GM21717 (cell line): ENCODE data around the gene ATXN1.
"Not testable (repeated sequence)": the region's sequence is repeated elsewhere in the genome, so short reads cannot be mapped to it uniquely, and the experiment has no call there.

Experiments
- ATAC-seq: cut with Tn5 transposase; IDR thresholded peaks from one replicate; pipeline ENCODE4 v1.9.1; 2021; ENCODE audit warnings: mild to moderate bottlenecking, moderate library complexity; ENCODE audit not compliant: unreplicated experiment

The ATXN1 gene

DNA sequence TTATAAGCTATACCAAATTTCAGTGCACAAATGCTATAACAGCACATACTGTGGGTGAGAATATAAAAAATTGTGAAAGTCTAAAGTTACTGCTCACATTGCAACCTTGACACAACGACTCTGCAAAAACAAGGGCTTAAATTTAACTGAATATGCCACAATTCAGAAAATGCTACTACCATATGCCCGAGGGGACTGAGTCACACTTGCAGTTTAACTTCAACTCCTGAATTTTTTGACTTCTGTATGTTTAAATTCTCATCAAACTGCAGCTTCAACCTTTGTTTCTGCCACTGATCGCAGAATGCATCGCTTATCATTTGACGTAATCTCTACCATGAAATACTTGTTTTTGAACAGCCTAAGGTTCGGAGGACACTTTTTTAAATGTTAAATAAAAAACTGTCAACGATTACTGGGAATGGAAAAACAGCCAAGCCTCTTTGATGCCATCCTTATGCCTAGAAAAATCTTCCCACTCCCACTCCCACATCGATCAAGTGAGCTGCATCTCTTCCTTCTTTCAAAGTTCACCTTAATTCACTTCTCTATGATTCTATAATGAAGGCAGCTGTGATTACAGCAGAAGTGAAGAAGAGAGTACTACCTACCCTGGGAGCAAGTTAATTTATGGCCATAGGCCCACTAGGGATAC is 136.5 kb downstream of the ATXN1 start:
- no peak for ATAC-seq

DNA sequence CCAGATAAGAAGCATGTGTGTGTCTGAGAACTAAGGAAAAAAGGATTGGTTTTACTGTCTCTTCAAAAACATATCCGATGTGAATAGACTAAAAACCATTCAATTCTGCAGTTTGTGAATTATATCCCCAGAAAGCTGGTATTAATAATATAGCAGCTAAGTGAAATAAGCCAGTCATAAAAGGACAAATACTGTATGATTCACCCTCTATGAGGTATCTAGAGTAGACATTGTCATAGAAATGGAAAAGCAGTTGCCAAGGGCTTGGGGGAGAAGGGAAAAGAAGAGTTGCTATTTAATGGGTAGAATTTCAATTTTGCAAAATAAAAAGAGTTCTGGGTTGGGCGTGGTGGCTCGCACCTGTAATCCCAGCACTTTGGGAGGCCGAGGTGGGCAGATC is 137.5 kb downstream of the ATXN1 start:
- ATAC-seq, result no peak

DNA sequence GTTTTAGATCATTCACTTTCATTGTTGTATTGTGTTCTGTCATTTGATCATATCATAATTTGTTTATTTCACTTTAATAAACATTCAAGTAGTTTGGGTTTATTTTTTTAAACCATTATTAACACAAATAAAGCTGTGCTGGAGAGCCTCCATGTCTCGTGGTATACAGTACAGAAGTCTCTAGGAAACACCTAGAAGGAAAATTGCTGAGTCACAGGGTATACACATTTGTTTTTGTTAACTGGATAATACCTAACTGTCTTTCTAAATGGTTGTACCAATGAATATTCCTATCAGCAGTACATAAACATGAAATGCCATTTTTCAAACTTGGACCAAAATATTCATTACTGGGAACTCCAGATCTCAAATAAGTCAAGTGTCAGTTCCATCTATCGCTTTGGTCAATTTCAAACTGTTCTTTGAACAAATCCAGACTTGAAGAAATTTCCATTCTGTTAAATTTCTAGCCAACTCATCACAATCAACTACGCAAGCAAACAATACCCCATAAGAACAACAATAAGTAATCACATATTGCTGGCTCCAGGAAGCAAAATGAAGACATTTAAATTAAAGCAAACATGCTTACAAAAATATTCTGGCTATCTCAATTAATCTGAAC is 138.1 kb downstream of the ATXN1 start:
- no peak for ATAC-seq

DNA sequence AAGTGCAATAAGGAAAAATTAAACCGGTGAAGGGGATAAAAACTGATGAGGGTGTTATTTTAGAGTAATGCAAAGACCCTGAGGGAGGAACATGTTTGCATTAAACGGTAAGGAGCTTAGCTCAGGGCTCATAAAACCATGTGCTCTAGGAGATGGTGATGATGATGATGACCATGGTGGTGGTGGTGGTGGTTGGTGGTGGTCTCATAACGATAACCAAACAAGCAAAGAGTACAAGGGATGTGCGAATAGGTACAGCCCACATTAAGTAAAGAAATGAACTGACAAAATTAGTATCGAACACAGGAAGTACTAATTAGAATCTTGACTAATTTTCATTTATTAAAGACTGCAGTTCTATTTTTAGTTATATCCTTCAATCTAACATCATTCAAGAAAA is 139.1 kb downstream of the ATXN1 start:
- no peak for ATAC-seq

DNA sequence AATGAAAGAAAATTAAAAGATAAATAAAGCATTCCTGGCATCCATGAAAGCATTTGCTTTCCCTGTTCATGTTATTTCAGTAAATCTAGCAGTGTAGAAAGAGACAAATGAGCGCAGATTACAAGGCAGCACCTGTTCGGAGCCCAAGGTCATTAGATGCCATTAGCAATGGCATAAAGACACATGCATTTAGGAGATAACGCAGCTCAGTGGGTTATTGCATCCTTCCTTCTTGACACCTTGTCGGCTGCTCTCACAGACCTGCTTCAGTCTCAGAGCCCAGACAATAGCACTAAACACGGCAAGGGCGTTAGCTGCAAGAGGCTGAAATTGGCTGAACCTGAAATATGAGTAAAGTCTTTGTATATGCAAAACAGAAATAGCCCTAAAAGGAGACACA is 140.3 kb downstream of the ATXN1 start:
- no peak for ATAC-seq

DNA sequence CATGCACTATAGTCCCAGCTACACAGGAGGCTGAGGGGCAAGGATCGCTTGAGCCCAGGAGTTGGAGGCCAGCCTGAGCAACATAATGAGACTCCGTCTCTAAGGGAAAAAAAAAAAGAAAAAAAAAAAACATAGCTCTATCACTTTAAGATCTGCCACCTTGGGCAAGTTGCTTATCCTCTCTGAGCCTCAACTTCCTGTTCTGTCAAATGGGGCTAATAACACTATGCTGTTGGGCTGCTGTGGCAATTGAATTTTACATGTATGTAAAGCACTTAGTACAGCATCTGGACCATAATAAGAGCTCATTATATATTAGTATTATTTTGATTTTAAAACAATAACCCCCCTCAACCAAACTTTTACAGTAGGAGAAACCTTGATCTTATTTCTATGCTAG is 141.5 kb downstream of the ATXN1 start:
- no peak for ATAC-seq

DNA sequence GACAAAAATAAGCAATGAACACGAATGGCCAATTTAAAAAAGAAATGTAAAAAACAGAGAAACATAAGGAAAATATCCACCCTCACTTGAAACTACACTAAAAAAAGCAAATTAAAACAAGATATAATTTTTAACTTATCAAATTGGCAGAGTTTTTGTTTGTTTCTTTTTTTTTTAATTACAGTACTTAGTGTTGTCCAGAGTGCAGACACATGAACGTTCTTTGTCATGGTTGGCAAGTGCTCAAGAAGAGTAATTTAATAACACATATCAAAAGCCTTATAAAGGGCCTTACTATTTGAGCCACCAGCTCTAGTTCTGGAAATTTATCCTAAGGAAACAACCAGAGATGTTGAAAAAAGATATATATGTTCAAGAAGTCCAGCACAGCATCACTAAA is 142.3 kb downstream of the ATXN1 start:
- no peak for ATAC-seq

DNA sequence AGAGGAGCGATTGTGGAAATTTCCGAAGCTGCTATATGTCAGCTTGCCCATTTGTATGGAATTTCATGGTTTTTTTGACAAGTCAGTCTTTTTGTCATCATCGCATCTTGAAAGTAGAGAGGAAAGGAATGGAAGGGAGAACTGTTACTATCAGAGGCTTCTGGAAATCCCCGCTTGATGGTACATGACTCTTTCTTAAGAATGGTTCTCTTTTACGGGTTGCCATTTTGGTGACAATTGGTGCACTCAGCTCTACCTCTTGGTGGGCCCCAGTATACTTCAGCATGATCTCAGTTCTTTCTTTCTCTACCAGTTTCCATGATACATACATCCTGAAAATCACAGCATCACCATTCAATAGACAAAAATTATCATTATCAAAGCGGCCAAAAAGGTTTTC is 146.0 kb downstream of the ATXN1 start:
- ATAC-seq, result not testable (repeated sequence)

DNA sequence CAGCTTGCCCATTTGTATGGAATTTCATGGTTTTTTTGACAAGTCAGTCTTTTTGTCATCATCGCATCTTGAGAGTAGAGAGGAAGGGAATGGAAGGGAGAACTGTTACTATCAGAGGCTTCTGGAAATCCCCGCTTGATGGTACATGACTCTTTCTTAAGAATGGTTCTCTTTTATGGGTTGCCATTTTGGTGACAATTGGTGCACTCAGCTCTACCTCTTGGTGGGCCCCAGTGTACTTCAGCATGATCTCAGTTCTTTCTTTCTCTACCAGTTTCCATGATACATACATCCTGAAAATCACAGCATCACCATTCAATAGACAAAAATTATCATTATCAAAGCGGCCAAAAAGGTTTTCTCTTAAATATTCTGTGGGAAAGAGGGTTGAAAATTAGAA is 147.1 kb downstream of the ATXN1 start:
- ATAC-seq, result not testable (repeated sequence)

DNA sequence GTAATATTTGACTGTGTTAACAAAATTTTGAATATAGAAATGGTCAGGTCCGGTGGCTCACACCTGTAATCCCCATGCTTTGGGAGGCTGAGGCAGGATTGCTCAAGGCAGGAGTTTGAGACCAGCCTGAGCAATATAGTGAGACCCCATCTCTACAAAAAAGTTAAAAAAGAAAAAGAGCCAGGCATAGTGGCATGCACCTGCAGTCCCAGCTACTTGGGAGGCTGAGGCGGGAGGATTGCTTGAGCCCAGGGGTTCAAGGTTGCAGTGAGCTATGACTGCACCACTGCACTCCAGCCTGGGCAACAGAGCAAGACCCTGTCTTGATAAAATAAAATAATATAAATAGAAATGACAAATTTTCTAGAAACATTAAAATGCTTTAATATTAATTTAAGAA is 147.8 kb downstream of the ATXN1 start:
- not testable (repeated sequence) for ATAC-seq

DNA sequence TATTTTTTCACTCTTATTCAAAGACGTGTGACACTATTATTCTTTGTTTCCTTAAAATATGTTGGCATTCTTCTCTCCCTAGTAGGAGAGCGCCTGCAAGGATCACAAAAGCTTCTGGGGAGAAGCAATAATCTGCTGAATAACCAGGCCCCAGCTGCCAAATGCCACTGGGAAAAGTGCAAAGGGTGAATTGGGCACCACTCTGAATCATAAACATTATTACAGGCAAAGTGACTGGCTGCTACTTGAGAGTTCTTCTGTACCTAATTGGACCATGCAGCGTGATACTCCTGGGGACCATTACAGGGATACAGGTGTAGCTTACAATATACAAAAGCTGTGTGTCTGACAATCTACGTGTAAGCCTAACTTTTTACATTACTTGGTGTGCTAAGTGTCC is 152.8 kb downstream of the ATXN1 start:
- no peak for ATAC-seq

DNA sequence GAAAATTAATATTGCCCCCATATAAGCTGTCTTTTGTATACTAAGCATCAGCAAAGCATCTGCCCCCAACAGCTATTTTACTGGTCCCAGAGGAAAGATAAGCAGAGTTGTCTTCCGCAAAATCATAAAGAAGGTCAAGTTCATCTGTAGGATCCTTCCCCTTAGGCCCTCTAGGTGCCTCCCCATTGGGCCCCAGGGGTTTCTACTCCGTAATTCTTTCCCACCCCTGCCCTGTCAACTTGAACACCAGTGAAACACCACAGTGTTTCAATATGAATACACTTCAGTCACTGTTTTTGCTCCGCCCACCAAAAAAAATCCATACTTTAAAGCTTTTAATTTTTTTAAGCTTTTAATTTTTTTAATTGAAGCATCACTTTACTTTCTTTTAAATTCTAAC is 159.2 kb downstream of the ATXN1 start:
- ATAC-seq, result peak; percentile 94

DNA sequence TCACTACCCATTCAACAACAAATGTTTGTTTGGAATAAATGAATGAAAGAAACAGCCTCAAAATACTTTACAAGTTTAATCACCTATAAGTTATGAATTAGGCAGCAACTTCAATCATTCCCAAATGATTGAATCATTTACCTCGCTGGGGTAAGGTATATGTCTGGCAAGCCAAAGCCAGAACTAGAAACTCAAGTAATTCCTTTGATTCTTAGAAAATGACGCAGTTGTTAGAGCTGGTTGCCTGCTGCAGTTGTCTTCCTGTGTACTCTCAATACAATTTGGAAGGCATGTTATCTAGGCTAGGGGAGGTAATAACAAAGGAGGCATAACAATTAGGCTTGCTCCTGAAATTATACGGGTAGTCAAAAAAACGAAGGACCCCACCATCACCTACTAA is 160.6 kb downstream of the ATXN1 start:
- ATAC-seq, result no peak

DNA sequence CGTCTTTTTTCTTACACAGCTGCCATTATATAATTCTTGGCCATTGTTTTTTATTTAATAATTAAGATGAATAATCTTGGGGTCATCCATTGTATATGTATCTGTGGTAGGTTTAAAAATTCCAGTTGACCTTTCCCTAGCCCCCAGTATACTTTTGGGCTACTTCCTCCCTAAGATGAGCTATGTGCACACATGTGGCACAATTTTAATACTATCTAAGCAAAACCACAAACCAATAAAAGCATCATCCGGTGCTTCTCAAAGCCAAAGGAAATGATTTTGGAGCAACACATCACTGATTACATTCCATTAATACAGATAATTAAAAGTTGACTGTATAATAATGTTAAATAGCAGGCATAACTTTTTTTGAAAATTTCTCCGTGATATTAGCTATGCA is 161.2 kb downstream of the ATXN1 start:
- no peak for ATAC-seq

DNA sequence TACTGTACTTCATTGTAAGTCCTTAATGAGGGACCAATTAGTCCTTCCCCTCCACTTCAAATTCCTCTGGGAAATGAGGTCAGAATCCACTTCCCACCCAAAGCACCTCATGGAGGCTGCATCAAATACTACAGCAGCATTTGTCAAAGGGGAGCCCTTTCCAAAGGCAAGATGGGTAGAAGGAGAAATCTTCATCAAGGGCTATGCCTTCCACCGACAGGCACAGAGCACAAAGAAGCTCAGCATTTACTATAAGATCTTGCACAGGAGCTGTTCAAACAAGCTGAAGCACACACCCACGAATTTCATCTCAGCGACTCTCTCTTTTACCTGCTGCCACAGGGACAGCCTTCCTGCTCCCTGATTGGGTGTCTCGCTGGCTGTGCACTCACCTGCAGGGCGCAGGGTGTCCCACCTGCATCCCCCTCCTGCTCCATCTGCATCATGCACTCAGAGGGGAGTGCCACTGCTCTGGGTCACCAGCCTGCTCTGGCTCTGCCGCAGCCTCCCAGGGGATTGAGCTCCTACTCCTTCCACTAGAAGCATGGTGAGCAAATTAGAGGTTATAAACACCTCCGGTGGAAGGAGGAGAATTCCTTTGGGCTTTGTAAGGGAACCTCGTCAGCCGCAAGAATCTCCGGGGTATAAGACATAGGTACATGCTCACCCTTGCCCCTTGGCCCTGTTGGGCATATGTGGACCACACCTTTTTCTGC is 164.5 kb downstream of the ATXN1 start:
- ATAC-seq, result no peak

DNA sequence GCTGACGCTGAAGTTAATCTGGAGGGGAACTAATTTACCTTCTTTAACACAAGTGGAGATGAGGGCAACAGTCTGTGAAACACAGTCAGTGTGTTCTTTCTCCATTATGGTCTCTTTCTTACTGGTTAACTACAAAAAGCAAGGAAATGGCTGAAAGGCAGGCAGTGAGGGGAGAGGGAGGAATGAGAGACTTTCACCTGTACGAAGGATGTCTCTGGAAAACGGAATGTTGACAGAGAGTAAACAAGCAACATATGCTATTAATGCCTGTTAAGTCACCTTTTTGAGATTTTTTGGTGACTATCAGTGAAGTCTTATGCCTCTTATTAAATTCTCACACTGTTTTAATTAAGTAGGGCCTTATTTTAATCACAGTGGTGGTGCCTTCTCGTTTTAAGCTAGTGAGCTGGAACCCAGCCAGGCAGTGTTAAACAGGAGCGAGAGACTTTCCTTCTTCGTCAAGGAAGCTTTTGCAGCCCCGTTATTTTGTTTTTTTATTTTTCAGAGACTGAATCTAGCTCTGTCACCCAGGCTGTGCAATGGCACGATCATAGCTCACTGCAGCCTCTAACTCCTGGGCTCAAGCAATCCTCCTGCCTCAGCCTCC is 165.6 kb downstream of the ATXN1 start:
- no peak for ATAC-seq

DNA sequence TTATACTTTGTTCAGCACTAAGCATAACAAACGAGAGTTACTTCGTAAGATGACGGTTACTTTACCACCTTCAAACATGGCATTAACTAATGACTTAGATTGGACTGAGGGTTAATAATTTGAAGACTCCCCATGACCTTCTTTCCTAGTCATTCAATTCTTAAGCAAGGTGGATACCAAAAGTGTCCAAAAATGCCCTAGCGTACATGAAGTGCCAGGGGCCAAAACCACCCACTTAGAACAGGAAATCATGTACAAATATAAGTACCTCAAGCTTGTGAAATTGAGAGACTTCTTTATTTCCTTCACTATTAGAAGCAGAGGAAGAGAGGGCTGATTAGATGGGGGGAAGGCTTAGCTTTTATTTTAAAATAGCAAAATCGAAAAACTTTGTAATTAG is 166.4 kb downstream of the ATXN1 start:
- ATAC-seq, result no peak

DNA sequence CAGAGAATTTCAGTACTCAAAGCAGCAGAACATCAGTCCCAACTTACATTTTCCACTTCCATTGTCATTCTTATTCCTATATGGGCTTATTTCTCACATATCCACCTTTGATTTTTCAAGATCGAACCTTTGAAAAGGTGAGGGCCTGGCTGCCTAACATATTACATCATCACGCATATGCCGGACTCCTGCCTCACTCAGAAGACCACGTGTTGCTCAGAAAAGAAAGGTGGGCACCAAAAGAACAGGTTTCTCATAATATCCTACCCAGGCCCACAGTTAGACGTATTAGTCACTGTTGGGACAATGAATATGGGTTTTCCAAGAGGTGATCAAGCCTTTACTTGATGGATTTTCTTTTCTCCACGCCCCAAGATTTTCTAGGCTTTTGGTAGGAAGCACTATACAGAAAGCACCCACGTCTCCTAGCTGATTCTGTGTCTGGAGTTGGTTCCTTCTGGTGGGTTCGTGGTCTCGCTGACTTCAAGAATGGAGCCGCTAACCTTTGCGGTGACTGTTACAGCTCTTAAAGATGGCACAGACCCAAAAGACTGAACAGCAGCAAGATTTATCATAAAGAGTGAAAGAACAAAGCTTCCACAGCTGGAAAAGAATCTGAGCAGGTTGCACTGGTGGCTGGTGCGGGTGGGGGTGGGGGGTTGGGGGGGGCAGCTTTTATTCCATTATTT is 168.9 kb downstream of the ATXN1 start:
- ATAC-seq, result no peak

DNA sequence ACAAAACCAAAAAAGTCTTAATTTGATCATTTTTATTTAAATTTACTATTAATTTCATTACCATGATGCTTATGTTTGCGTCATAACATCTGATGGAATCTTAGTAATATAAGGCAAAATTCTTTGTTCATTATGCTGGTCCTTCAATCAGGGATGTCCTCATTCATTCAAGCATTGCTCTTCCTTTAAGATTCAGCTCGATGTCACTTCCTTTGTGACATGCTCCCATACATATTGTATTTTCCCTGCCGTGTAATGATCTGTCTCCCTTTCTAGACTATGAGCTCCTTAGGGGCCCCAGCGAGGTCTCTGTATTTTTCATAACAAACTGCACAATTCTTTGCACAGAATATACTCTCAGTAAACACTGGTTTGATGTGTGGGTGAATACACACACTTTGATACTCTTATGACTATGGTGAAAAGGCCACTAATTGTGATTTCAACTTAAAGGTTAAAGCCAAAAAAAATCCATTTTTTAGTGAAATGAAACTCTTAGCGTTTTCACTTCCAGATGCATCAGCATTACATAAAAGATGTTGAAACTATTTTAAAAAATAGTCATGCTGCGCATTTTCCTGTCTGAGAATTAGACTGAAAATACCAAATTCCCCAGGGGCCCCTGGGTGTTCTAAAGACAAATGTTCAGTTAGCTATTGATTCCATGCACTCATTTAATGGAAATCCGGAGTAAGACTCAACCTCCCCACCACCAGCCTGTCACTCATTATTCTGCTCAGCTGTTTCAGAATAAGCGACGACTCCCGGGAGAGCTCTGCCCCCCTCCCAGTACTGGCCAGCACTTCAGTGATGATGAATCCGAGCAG is 169.7 kb downstream of the ATXN1 start:
- ATAC-seq, result peak; percentile 70

DNA sequence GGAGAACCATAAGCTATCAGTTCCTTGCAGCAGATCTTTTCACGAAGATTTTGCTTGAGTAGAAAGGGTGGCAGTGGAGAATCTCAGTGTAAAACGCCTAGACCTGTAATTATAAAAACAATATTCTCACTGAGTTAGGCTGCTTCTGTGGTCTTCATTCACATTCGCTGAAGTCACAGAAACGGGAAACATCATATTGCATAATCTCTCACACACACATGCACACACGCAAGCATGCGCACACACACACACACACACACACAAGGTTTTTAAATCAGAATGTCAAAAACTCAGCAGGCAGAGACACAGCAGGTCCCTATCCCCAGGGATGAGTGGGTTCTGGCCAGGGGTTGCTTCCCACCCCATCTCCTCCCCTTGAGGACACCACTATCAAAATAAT is 175.5 kb downstream of the ATXN1 start:
- ATAC-seq, result no peak
